ENCODE measurements around the gene IFIT3. TPM values are rescaled to one million over a fixed set of nuclear protein-coding genes. Genes with fewer than 3 reads are reported as not detected.

IFIT3 gene
- total and polyA plus RNA-seq, 2 donors from 2014 or later, result 14.7 to 20.1 TPM

DNA sequence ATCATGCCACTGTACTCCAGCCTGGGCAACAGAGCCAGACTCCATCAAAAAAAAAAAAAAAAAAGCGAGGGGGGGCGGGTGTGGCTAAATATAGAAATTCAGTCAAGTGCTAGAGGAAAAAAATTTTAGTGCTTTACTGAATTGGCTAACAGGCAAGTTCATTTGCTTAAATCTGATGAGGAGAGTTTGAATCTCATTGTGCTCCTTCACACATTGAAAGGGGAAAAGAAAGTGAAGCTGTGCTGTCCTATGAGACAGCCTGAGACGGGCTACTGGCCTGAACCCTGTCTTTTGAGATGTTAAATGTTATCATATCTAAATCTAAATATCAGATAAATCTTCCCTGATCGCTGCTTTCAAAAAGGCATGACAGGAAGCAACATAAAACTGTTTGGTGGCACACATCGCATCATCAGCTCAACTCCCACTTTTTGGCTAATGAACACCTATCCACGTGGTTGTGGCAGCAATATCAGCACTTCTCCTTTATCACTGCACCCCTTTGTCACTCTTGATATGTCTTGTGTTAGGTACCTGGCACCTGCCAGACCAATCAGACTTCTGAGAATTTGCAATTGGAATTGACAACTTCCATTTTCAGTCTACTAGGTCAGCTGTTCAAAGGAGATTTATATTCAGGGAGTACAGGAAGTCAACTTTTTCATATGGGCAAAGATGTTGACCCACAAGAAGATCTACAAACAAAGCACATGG is 36.1 kb downstream of the IFIT3 start:
- FAIRE-seq (no peak), DNase-seq (no peak)
- no peak overlapping the region for H3K4me3 ChIP-seq (ENCODE audit: low read length in 3 of 3)
- H3K27me3 ChIP-seq (ENCODE audit: control insufficient read depth, insufficient read depth, low read length), result no peaks in the 10 kb centered on the region
- no peak overlapping the region for H3K9ac ChIP-seq (ENCODE audit: low read length in 3 of 3)
- TF ChIP-seq, protein P1, sequence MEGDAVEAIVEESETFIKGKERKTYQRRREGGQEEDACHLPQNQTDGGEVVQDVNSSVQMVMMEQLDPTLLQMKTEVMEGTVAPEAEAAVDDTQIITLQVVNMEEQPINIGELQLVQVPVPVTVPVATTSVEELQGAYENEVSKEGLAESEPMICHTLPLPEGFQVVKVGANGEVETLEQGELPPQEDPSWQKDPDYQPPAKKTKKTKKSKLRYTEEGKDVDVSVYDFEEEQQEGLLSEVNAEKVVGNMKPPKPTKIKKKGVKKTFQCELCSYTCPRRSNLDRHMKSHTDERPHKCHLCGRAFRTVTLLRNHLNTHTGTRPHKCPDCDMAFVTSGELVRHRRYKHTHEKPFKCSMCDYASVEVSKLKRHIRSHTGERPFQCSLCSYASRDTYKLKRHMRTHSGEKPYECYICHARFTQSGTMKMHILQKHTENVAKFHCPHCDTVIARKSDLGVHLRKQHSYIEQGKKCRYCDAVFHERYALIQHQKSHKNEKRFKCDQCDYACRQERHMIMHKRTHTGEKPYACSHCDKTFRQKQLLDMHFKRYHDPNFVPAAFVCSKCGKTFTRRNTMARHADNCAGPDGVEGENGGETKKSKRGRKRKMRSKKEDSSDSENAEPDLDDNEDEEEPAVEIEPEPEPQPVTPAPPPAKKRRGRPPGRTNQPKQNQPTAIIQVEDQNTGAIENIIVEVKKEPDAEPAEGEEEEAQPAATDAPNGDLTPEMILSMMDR (IDR thresholded peaks at IDR 0.05; ENCODE audit: borderline replicate concordance, extremely low read depth, insufficient read depth), result no peak
- peaks cover 0 to 21% (median 8%) of the 10 kb centered on the region in 3 donors for H3K4me1 ChIP-seq (ENCODE audit: control insufficient read depth in 2 of 3, insufficient read depth in 2 of 3, low read depth in 1 of 3, low read length in 3 of 3)
- H3K27ac ChIP-seq (ENCODE audit: low read depth in 2 of 2, low read length in 2 of 2), result peak overlapping the region in 1 of 2 donors; percentile 66
- H3K36me3 ChIP-seq (ENCODE audit: control insufficient read depth in 2 of 3, insufficient read depth in 3 of 3, low read length in 3 of 3), result no peaks in the 10 kb centered on the region
- intact Hi-C loops (cut with DNase I), result no loop called here
- H3K9me3 ChIP-seq (ENCODE audit: control insufficient read depth in 2 of 3, insufficient read depth in 1 of 3, low read length in 3 of 3), result no peaks in the 10 kb centered on the region

DNA sequence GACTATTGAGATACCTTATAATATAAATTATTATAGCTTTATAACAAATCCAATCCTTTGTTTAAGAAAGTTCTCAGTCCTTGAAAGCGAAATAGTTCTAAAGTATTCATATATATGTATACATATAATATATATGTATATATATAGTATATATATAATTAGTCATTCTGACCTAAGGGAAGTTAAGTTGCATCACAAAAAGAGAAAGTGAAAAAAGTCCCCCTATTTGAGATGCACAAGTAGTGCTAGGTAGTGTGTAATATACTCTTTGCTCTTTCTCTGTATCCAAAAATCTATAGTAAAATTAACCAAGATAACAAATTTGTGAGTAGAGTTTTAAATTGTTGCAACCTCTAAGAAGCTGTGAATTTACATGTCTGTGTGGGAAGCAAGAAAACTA is 36.7 kb downstream of the IFIT3 start:
- Histone ChIP-seq H3K9me3 (ENCODE audit: control insufficient read depth in 2 of 3, insufficient read depth in 1 of 3, low read length in 3 of 3) (no peaks in the 10 kb centered on the region), H3K36me3 (ENCODE audit: control insufficient read depth in 2 of 3, insufficient read depth in 3 of 3, low read length in 3 of 3) (no peaks in the 10 kb centered on the region), H3K4me1 (ENCODE audit: control insufficient read depth in 2 of 3, insufficient read depth in 2 of 3, low read depth in 1 of 3, low read length in 3 of 3) (peaks cover 0 to 27% (median 11%) of the 10 kb centered on the region in 3 donors), H3K27ac (ENCODE audit: low read depth in 2 of 2, low read length in 2 of 2) (no peak overlapping the region), H3K27me3 (ENCODE audit: control insufficient read depth, insufficient read depth, low read length) (no peaks in the 10 kb centered on the region), H3K4me3 (ENCODE audit: low read length in 3 of 3) (no peak overlapping the region), H3K9ac (ENCODE audit: low read length in 3 of 3) (no peak overlapping the region)
- TF ChIP-seq, protein P1 (IDR thresholded peaks at IDR 0.05; ENCODE audit: borderline replicate concordance, extremely low read depth, insufficient read depth), result no peak
- DNase-seq (no peak), FAIRE-seq (no peak)
- intact Hi-C loops (cut with DNase I), result no loop called here

DNA sequence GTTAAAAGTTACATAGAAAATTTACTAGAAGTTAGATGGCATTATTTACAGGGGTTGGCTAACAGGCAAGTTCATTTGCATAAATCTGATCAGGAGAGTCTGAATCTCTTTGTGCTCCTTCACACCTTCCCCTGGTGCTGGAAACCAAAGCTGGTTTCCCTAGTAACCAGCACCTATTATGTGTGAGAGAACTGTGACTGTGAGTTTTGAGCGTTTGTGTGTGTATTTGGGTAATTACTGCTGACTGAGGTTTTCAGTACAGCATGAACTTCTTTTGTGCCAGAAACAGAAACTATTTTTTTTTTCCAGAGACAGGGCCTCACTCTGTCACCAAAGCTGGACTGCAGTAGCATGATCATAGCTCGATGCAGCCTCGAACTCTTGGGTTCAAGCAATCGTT is 39.7 kb downstream of the IFIT3 start:
- TF ChIP-seq, protein P1 (IDR thresholded peaks at IDR 0.05; ENCODE audit: borderline replicate concordance, extremely low read depth, insufficient read depth), result no peak
- no peak overlapping the region for H3K4me3 ChIP-seq (ENCODE audit: low read length in 3 of 3)

More for the DNA sequence above, 39.7 kb downstream of the IFIT3 start:
- H3K27me3 ChIP-seq (ENCODE audit: control insufficient read depth, insufficient read depth, low read length), result no peaks in the 10 kb centered on the region
- H3K4me1 ChIP-seq (ENCODE audit: control insufficient read depth in 2 of 3, insufficient read depth in 2 of 3, low read depth in 1 of 3, low read length in 3 of 3), result peaks cover 0 to 27% (median 11%) of the 10 kb centered on the region in 3 donors
- H3K9me3 ChIP-seq (ENCODE audit: control insufficient read depth in 2 of 3, insufficient read depth in 1 of 3, low read length in 3 of 3), result no peaks in the 10 kb centered on the region
- no peaks in the 10 kb centered on the region for H3K36me3 ChIP-seq (ENCODE audit: control insufficient read depth in 2 of 3, insufficient read depth in 3 of 3, low read length in 3 of 3)
- peak overlapping the region in 1 of 3 donors; percentile 68 for H3K9ac ChIP-seq (ENCODE audit: low read length in 3 of 3)
- peak in 2 of 5 donors; percentile 25 to 38 for DNase-seq
- intact Hi-C loops (cut with DNase I), result no loop called here
- FAIRE-seq, result no peak
- H3K27ac ChIP-seq (ENCODE audit: low read depth in 2 of 2, low read length in 2 of 2), result peak overlapping the region in 1 of 2 donors; percentile 50

Data from kidney (tissue), 14 donors.